ENCODE measurements around the gene SYCP2. TPM values are rescaled to one million over a fixed set of nuclear protein-coding genes. Genes with fewer than 3 reads are reported as not detected.
A peak's percentile ranks its signal among the peaks of the same experiment; 100 is the strongest.

The SYCP2 gene
- total RNA-seq, 2 donors from 2014 or later = 4.8 to 10.6 TPM

DNA sequence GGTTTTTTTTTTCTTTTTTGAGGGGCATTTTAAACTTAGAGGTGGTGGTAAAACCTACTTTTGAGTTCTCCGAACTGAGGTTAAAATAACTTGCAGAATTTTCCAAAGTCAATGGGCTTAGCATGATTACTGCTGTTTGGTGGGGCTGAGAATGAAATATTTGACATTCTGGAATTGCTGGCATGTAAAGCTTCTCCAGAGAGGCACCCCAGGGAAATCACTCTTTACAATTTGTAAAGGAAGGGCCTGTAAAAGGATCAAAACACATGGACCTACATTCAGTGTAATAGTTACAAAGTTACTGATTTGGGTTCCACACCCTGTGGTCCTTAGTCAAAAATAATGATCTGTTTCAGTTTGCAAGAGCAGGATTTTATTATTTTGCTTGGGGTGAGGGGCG lies 12.3 kb upstream of the SYCP2 start:
- WGBS = 78% methylated on average over 2 of the region's 2 CpGs
- Histone ChIP-seq H3K27ac (no peak overlapping the region), H3K4me1 (replicated peaks) (peaks cover 20% of the 10 kb centered on the region), H3K4me3 (no peak overlapping the region), H3K36me3 (peaks cover 0 to 6% of the 10 kb centered on the region in 2 donors), H3K27me3 (replicated peaks; ENCODE audit: insufficient read depth) (no peaks in the 10 kb centered on the region), H3K9me3 (no peaks in the 10 kb centered on the region)
- no peak for DNase-seq (ENCODE audit: low spot score)
- intact Hi-C loops (cut with DNase I) = loop anchor here (10.0 kb wide), 1 partner anchor 109 kb away; no protein-coding TSS in a partner anchor
- TF ChIP-seq, protein P1, sequence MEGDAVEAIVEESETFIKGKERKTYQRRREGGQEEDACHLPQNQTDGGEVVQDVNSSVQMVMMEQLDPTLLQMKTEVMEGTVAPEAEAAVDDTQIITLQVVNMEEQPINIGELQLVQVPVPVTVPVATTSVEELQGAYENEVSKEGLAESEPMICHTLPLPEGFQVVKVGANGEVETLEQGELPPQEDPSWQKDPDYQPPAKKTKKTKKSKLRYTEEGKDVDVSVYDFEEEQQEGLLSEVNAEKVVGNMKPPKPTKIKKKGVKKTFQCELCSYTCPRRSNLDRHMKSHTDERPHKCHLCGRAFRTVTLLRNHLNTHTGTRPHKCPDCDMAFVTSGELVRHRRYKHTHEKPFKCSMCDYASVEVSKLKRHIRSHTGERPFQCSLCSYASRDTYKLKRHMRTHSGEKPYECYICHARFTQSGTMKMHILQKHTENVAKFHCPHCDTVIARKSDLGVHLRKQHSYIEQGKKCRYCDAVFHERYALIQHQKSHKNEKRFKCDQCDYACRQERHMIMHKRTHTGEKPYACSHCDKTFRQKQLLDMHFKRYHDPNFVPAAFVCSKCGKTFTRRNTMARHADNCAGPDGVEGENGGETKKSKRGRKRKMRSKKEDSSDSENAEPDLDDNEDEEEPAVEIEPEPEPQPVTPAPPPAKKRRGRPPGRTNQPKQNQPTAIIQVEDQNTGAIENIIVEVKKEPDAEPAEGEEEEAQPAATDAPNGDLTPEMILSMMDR (IDR thresholded peaks at IDR 0.05) = no peak
- TF ChIP-seq POLR2A (IDR thresholded peaks at IDR 0.05) (no peak), POLR2AphosphoS5 (IDR thresholded peaks at IDR 0.05) (no peak)

DNA sequence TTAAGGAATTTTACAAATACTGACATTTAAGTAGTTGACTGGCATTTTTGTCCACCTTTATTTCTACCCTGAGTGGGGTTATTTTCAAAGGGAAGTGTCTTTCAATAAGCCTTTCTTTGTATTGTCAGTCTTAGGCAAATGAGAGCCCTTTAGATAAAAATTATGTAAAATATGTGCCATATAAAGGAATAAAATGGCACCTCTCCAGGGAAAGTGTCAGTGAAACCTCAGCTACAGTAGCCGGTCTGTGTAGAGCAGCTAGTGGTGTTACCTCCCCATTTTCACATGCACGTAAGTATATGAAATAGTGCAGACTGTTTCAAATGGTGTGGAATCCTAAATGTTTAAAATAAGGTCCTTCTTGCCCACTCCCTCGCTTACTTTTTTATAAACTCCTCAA lies 11.7 kb upstream of the SYCP2 start:
- WGBS = 61% methylated on average over 3 of the region's 3 CpGs
- H3K36me3 ChIP-seq = peaks cover 0 to 6% of the 10 kb centered on the region in 2 donors
- no peak overlapping the region for H3K27ac ChIP-seq
- no peak overlapping the region for H3K4me3 ChIP-seq
- peaks cover 20% of the 10 kb centered on the region for H3K4me1 ChIP-seq (replicated peaks)
- no peak for DNase-seq (ENCODE audit: low spot score)
- intact Hi-C loops (cut with DNase I) = loop anchor here (10.0 kb wide), 1 partner anchor 110 kb away; no protein-coding TSS in a partner anchor
- TF ChIP-seq POLR2AphosphoS5 (IDR thresholded peaks at IDR 0.05) = no peak
- no peak for TF ChIP-seq POLR2A (IDR thresholded peaks at IDR 0.05)
- TF ChIP-seq, protein P1 (IDR thresholded peaks at IDR 0.05) = no peak
- H3K27me3 ChIP-seq (replicated peaks; ENCODE audit: insufficient read depth) = no peaks in the 10 kb centered on the region
- no peaks in the 10 kb centered on the region for H3K9me3 ChIP-seq

DNA sequence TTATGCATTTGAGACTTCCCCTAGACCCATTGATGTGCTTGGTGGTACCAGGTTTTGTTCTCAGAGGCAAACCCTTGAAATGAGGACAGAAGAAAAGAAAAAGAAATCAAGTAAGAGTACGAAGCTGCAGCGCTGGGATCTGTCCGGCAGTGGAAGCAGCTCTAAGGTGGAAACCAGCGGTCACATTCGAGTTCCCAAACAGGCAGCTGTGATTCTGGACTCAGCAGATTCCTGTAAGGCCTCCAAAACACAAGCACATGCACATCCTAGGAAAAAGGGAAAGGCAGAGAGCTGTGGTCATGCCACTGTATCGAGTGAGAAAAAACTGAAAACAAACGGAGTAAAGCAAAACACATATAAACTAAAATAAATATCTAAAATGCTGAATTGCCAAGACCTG lies 11.3 kb upstream of the SYCP2 start:
- Histone ChIP-seq H3K27ac (no peak overlapping the region), H3K4me3 (no peak overlapping the region), H3K4me1 (replicated peaks) (peaks cover 20% of the 10 kb centered on the region), H3K36me3 (peaks cover 0 to 6% of the 10 kb centered on the region in 2 donors), H3K27me3 (replicated peaks; ENCODE audit: insufficient read depth) (no peaks in the 10 kb centered on the region), H3K9me3 (no peaks in the 10 kb centered on the region)
- no peak for TF ChIP-seq POLR2A (IDR thresholded peaks at IDR 0.05)
- TF ChIP-seq, protein P1 (IDR thresholded peaks at IDR 0.05) = no peak
- no peak for TF ChIP-seq POLR2AphosphoS5 (IDR thresholded peaks at IDR 0.05)
- 85% methylated on average over 7 of the region's 7 CpGs for WGBS
- intact Hi-C loops (cut with DNase I) = loop anchor here (10.0 kb wide), 1 partner anchor 110 kb away; no protein-coding TSS in a partner anchor
- DNase-seq (ENCODE audit: low spot score) = no peak

DNA sequence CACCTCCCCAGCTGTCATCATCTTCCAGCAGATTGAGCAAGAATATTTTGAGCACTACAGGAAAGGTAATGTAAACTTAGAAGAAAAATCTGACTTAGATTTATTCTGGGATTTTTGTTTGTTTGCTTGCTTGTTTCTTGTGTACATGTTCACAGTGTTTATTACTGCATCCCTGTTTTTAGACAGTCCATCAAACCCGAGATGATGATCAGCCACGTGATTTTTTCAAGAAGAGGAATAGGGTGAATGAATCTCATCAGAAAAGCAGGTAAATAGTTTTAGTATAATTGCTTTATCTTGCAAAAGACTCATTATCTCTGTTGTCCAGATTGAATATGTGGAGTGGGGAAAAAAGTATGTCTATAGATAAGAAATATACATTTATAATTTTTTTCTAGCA lies 8.8 kb upstream of the SYCP2 start:
- WGBS = 74% methylated on average over 2 of the region's 2 CpGs
- no peak overlapping the region for H3K4me3 ChIP-seq
- no peak for DNase-seq (ENCODE audit: low spot score)
- intact Hi-C loops (cut with DNase I) = loop anchor here (10.0 kb wide), 1 partner anchor 113 kb away; no protein-coding TSS in a partner anchor
- H3K9me3 ChIP-seq = no peaks in the 10 kb centered on the region
- peak overlapping the region; percentile 92 to 96 for H3K27ac ChIP-seq
- peaks cover 0 to 6% of the 10 kb centered on the region in 2 donors for H3K36me3 ChIP-seq
- H3K27me3 ChIP-seq (replicated peaks; ENCODE audit: insufficient read depth) = no peaks in the 10 kb centered on the region
- TF ChIP-seq POLR2AphosphoS5 (IDR thresholded peaks at IDR 0.05) (no peak), POLR2A (IDR thresholded peaks at IDR 0.05) (no peak)
- TF ChIP-seq, protein P1 (IDR thresholded peaks at IDR 0.05) = no peak
- peaks cover 31% of the 10 kb centered on the region for H3K4me1 ChIP-seq (replicated peaks)

DNA sequence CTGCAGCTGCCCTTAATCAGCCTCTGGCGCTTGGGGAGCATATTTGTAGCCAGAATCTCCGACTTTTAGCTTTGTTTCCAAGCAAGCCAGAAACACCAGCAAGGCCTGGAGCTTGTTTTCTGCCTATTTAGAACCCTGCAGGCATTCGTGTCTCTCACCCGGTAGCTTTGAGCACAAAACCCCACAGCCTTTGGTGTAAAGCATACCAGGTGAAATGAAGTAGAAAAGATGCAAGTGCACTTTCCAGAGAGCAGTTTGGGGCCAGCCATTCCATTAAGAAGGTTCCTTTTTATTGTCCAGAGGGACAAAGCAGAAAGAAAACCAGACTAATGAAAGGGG lies 7.5 kb upstream of the SYCP2 start:
- Histone ChIP-seq H3K36me3 (peaks cover 0 to 6% of the 10 kb centered on the region in 2 donors), H3K4me1 (replicated peaks) (peaks cover 25% of the 10 kb centered on the region), H3K9me3 (no peaks in the 10 kb centered on the region), H3K27me3 (replicated peaks; ENCODE audit: insufficient read depth) (no peaks in the 10 kb centered on the region), H3K4me3 (peak overlapping the region; percentile 60 to 78), H3K27ac (peak overlapping the region; percentile 92 to 96)
- intact Hi-C loops (cut with DNase I) = loop anchor here (10.0 kb wide), 1 partner anchor 114 kb away; no protein-coding TSS in a partner anchor
- 0% methylated on average over 4 of the region's 4 CpGs for WGBS
- no peak for TF ChIP-seq POLR2AphosphoS5 (IDR thresholded peaks at IDR 0.05)
- no peak for TF ChIP-seq POLR2A (IDR thresholded peaks at IDR 0.05)
- TF ChIP-seq, protein P1 (IDR thresholded peaks at IDR 0.05) = no peak
- DNase-seq (ENCODE audit: low spot score) = no peak
